Adrenal gland (tissue), 5 donors: ENCODE measurements around the gene MSANTD1.

Experiments
- POLR2A ChIP-seq, 2 donors: fragments of 450-650 bp; IDR thresholded peaks; one replicate each; pipeline ENCODE4 v1.6.1; 2017; ENCODE audit warnings: antibody characterized with exemption in 2 of 2, mild to moderate bottlenecking in 2 of 2, moderate library complexity in 1 of 2
- TF ChIP-seq, protein P1 (sequence below), 6 experiments: fragments of 450-650 bp in 4 of 6; fragments of 200-600 bp in 2 of 6; sonication (generic) in 1 of 6; IDR thresholded peaks; 1 replicate in 5 of 6; 2 replicates in 1 of 6; pipeline versions ENCODE4 v1.5.1 to v1.8.0; 2016 to 2021; ENCODE audit warnings: antibody characterized with exemption in 6 of 6, mild to moderate bottlenecking in 2 of 6, moderate library complexity in 1 of 6
- donor health status: DM: no; HTN: no; CAD: no.

DNA sequence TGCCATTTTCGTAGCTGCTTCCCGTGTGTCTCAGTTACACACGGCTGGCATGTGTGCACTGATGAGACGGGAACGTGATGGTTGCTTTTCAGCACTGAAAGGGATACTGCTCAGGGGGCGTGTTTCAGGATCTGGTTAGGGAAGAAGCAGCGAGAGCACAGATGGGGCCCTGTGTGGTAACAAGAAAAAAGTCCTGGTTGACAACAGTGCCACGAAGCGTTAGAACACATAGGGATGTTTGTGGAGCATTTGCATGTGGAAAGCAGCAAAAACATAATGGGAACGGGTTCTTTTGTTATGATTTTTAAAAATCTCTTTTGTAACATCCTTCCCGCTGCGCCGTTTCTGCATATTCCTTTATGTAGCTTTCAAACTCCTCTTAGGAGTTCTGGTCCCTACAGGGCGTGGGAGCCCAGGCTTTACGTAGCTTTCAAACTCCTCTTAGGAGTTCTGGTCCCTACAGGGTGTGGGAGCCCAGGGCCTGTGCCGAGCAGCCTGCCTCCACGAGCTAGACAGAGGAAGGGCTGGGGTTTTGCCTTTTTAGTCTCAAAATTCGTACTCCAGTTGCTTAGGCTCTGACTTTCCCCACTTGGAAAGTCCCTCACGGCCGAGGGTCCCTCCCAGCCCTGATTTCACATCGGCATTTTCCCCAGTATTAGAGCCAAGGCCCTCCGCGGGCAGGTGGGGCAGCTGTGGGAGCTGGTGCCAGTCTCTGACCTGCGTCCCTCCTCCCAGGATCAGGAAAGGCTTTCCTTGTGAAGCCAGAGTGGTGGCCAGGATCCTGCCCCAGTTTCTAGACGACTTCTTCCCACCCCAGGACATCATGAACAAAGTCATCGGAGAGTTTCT lies 11.0 kb upstream of the MSANTD1 start:
- TF ChIP-seq, protein P1, sequence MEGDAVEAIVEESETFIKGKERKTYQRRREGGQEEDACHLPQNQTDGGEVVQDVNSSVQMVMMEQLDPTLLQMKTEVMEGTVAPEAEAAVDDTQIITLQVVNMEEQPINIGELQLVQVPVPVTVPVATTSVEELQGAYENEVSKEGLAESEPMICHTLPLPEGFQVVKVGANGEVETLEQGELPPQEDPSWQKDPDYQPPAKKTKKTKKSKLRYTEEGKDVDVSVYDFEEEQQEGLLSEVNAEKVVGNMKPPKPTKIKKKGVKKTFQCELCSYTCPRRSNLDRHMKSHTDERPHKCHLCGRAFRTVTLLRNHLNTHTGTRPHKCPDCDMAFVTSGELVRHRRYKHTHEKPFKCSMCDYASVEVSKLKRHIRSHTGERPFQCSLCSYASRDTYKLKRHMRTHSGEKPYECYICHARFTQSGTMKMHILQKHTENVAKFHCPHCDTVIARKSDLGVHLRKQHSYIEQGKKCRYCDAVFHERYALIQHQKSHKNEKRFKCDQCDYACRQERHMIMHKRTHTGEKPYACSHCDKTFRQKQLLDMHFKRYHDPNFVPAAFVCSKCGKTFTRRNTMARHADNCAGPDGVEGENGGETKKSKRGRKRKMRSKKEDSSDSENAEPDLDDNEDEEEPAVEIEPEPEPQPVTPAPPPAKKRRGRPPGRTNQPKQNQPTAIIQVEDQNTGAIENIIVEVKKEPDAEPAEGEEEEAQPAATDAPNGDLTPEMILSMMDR (IDR thresholded peaks at IDR 0.05): no peak
- no peak for TF ChIP-seq POLR2A (IDR thresholded peaks at IDR 0.05)
